Hepatocyte (in vitro differentiated cells): ENCODE data around the gene DCUN1D1. TPM values are rescaled to one million over a fixed set of nuclear protein-coding genes. Genes with fewer than 3 reads are reported as not detected.

Experiments used
- polyA plus RNA-seq: library from polyadenylated mRNA; unstranded; fragments of >200 nt; fragmentation: Nextera tagmentation; extraction: Ambion mirVana; gene quantifications from 2 replicates; pipeline ENCODE4 v1.2.1, GENCODE V29; 2016
- total RNA-seq: library from RNA; depleted of rRNA; stranded (reverse); fragments of >200 nt; gene quantifications from 2 replicates; pipeline ENCODE4 v1.2.3, GENCODE V29; 2014

DCUN1D1 gene
- total and polyA plus RNA-seq, 2 experiments from 2014 or later: 22.2 to 49.2 TPM

Other genes starting within 250 kb of the DCUN1D1 start
- gene ATP11B, start 187.0 kb downstream of the DCUN1D1 start, total RNA-seq: 57.2 and 60.5 TPM in 2 replicates
- gene ATP11B, start 187.0 kb downstream of the DCUN1D1 start, polyA plus RNA-seq: 16.3 and 19.8 TPM in 2 replicates
- 30.8 and 32.1 TPM in 2 replicates for gene MCCC1, start 119.0 kb upstream of the DCUN1D1 start, total RNA-seq
- gene MCCC1, start 119.0 kb upstream of the DCUN1D1 start, polyA plus RNA-seq: 31.3 and 37.7 TPM in 2 replicates
- 0.52 and 0.60 TPM in 2 replicates for gene LAMP3, start 182.2 kb upstream of the DCUN1D1 start, total RNA-seq
- gene LAMP3, start 182.2 kb upstream of the DCUN1D1 start, polyA plus RNA-seq: 0.99 and 1.5 TPM in 2 replicates